C4-2B (cell line): ENCODE results near the gene CNN1.
"Not testable (repeated sequence)": the region's sequence is repeated elsewhere in the genome, so short reads cannot be mapped to it uniquely, and the experiment has no call there.

ENCODE experiments used
- H3K27ac ChIP-seq: fragments of 450-650 bp; 2 replicates; pipeline ENCODE4 v1.5.1; 2017
- ZFX ChIP-seq: fragments of 450-650 bp; IDR thresholded peaks from 2 replicates; pipeline ENCODE4 v1.6.1; 2017
- TF ChIP-seq, protein P1 (sequence below): fragments of 450-650 bp; conservative IDR thresholded peaks from 2 replicates; pipeline ENCODE4 v1.5.1; 2017; ENCODE audit warnings: mild to moderate bottlenecking

CNN1 gene

DNA sequence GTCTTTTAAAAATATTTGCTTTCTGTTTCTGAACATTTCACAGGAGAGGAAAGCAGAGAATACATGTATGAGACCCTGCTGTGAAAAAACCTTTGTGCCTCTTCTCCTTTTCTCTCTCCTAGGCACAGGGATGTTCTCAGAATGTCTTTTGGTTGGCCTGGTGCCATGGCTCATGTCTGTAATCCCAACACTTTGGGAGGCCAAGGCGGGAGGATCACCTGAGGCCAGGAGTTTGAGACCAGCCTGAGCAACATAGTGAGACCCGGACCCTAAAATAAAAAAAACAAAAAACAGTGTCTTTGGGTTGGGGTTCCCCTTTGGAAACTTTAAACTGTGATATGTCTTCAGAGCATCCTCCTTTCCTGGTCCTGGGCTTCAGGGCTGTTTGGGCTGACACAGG lies 60.1 kb downstream of the CNN1 start:
- H3K27ac ChIP-seq: no peak overlapping the region
- no peak for TF ChIP-seq ZFX
- TF ChIP-seq, protein P1, sequence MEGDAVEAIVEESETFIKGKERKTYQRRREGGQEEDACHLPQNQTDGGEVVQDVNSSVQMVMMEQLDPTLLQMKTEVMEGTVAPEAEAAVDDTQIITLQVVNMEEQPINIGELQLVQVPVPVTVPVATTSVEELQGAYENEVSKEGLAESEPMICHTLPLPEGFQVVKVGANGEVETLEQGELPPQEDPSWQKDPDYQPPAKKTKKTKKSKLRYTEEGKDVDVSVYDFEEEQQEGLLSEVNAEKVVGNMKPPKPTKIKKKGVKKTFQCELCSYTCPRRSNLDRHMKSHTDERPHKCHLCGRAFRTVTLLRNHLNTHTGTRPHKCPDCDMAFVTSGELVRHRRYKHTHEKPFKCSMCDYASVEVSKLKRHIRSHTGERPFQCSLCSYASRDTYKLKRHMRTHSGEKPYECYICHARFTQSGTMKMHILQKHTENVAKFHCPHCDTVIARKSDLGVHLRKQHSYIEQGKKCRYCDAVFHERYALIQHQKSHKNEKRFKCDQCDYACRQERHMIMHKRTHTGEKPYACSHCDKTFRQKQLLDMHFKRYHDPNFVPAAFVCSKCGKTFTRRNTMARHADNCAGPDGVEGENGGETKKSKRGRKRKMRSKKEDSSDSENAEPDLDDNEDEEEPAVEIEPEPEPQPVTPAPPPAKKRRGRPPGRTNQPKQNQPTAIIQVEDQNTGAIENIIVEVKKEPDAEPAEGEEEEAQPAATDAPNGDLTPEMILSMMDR: no peak

DNA sequence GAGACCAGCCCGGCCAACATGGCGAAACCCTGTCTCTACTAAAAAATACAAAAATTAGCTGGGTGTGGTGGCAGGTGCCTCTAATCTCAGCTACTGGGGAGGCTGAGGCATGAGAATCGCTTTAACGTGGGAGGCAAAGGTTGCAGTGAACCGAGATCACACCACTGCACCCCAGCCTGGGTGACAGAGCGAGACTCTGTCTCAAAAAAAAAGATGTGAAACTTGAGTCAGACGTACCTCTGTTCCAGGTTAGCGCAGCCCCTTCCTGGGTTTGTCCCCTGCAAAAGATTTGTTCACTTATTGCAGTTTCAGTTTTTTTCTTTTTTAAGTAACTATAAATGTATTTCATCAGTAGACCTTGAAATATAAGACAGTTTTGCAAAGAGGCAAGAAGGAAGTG lies 61.1 kb downstream of the CNN1 start:
- H3K27ac ChIP-seq: not testable (repeated sequence)
